ENCODE measurements around the gene XPOT.

DNA sequence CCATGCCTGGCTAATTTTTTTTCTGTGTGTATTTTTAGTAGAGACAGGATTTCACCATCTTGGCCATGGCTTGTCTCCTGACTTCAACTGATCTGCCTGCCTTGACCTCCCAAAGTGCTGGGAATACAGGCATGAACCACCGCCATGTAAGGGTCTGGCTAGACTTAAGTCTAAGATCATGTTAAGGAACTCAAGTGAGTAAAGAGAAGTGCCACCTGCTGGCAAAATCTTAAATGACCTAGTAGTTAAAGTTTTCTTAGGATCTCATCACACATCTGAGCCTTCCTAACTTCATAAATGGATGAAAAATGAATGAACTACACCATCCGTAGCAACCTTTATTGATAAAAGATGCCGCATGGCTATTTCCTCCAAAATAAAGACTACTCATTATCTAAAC lies 12.0 kb upstream of the XPOT start:
- TF ChIP-seq, protein P1, sequence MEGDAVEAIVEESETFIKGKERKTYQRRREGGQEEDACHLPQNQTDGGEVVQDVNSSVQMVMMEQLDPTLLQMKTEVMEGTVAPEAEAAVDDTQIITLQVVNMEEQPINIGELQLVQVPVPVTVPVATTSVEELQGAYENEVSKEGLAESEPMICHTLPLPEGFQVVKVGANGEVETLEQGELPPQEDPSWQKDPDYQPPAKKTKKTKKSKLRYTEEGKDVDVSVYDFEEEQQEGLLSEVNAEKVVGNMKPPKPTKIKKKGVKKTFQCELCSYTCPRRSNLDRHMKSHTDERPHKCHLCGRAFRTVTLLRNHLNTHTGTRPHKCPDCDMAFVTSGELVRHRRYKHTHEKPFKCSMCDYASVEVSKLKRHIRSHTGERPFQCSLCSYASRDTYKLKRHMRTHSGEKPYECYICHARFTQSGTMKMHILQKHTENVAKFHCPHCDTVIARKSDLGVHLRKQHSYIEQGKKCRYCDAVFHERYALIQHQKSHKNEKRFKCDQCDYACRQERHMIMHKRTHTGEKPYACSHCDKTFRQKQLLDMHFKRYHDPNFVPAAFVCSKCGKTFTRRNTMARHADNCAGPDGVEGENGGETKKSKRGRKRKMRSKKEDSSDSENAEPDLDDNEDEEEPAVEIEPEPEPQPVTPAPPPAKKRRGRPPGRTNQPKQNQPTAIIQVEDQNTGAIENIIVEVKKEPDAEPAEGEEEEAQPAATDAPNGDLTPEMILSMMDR (IDR thresholded peaks at IDR 0.05) = peak in 1 of 3 experiments; percentile 9
- no peak for TF ChIP-seq POLR2A (IDR thresholded peaks at IDR 0.05)

Measured in testis (tissue), 2 donors.